Central memory CD8-positive, alpha-beta T cell (primary cell): ENCODE measurements around the gene CSRP1.
A peak's percentile ranks its signal among the peaks of the same experiment; 100 is the strongest.

ENCODE experiments used
- ATAC-seq: fragments of 150-1000 bp; cut with Tn5 transposase; replicated peaks from 2 replicates; pipeline ENCODE4 v1.10.0; 2022; ENCODE audit warnings: mild to moderate bottlenecking, moderate FRiP score, moderate number of reproducible peaks; ENCODE audit not compliant: poor library complexity, severe bottlenecking; ENCODE audit errors: extremely low read depth
- DNase-seq, 2 donors: peaks; one replicate each; pipeline ENCODE4 v3.0.0; 2021; ENCODE audit warnings: low spot score in 2 of 2
- H3K27ac Mint-ChIP-seq: one replicate; pipeline ENCODE4 v1.8.0; 2022; ENCODE audit warnings: low read depth, mild to moderate bottlenecking, moderate library complexity, mixed read lengths
- H3K27me3 Mint-ChIP-seq: one replicate; pipeline ENCODE4 v1.8.0; 2022; ENCODE audit warnings: mixed read lengths
- H3K36me3 Mint-ChIP-seq: one replicate; pipeline ENCODE4 v1.8.0; 2022; ENCODE audit warnings: mild to moderate bottlenecking, moderate library complexity, mixed read lengths; ENCODE audit not compliant: insufficient read depth
- H3K4me1 Mint-ChIP-seq: one replicate; pipeline ENCODE4 v1.8.0; 2022; ENCODE audit warnings: mixed read lengths
- H3K4me3 Mint-ChIP-seq: one replicate; pipeline ENCODE4 v1.8.0; 2022; ENCODE audit warnings: mild to moderate bottlenecking, moderate library complexity, mixed read lengths
- H3K9me3 Mint-ChIP-seq: one replicate; pipeline ENCODE4 v1.8.0; 2022; ENCODE audit warnings: mixed read lengths

Gene CSRP1

DNA sequence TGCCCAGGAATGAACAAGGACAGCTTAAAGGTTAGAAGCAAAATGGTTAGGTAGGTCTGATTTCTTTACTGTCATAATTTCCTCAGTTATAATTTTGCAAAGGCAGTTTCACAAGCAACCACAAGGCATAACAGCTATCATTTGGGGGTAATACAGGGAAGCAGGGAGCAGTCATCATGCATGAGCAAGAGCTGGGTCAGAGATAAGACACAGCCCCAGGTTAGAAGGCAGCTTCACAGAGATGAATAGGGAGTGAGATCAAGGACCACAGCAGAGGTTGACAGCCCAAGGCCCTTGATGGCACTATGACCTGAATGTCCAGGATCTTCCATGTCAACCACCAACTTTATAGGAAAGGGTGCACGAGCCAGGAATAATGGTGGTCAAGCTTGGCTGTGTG lies 9.0 kb upstream of the CSRP1 start:
- Mint-ChIP-seq H3K36me3 (peaks cover 7% of the 10 kb centered on the region), H3K27ac (no peak overlapping the region), H3K4me1 (no peaks in the 10 kb centered on the region), H3K4me3 (no peak overlapping the region), H3K27me3 (no peaks in the 10 kb centered on the region), H3K9me3 (no peaks in the 10 kb centered on the region)
- ATAC-seq = no peak
- DNase-seq = no peak

DNA sequence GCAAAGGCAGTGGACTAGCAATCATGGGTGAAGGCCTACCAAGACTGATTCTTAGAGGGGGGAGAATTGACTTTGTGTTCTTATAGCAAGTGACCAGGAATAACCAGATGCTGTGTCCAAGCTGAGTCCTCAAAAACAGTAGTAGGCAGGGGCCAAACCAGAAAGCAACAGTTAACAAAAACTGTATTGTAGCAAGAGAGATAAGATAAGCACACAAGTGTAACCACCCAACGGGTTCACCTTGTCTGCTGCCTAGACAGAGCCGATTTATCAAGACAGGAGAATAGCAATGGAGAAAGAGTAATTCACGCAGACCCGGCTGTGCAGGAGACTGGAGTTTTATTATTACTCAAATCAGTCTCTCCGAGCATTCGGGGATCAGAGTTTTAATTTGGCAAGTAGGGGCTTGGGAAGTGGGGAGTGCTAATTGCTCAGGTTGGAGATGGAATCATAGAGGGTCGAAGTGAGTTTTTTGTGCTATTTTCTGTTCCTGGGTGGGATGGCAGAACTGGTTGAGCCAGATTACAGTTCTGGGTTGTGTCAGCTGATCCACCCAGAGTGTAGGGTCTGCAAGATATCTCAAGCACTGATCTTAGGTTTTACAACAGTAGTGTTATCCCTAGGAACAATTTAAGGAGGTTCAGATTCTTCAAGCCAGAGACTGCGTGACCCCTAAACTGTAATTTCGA lies 8.3 kb upstream of the CSRP1 start:
- Mint-ChIP-seq H3K4me1 (no peaks in the 10 kb centered on the region), H3K27ac (no peak overlapping the region), H3K9me3 (no peaks in the 10 kb centered on the region), H3K36me3 (peaks cover 5% of the 10 kb centered on the region), H3K4me3 (no peak overlapping the region), H3K27me3 (no peaks in the 10 kb centered on the region)
- ATAC-seq (no peak), DNase-seq (no peak)

DNA sequence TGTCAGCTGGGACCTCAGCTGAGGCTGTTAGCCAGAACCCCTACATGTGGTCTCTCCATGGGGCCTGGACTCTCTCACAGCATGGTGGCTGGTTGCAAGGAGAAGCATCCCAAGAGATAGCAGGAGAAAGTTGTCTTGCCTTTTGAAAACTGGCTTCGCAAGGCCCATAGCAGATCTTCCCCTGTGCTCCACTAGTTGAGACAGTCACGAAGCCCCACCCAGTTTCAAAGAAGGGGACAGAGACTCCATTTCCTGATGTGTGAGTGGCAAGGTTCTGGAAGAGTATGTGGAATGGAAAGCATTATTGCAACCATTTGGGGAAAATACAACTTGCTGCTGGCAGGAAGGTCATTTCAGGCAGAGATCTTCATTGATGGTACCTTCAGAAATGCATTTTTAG lies 7.5 kb upstream of the CSRP1 start:
- H3K27me3 Mint-ChIP-seq = no peaks in the 10 kb centered on the region
- H3K9me3 Mint-ChIP-seq = no peaks in the 10 kb centered on the region
- no peak overlapping the region for H3K27ac Mint-ChIP-seq

DNA sequence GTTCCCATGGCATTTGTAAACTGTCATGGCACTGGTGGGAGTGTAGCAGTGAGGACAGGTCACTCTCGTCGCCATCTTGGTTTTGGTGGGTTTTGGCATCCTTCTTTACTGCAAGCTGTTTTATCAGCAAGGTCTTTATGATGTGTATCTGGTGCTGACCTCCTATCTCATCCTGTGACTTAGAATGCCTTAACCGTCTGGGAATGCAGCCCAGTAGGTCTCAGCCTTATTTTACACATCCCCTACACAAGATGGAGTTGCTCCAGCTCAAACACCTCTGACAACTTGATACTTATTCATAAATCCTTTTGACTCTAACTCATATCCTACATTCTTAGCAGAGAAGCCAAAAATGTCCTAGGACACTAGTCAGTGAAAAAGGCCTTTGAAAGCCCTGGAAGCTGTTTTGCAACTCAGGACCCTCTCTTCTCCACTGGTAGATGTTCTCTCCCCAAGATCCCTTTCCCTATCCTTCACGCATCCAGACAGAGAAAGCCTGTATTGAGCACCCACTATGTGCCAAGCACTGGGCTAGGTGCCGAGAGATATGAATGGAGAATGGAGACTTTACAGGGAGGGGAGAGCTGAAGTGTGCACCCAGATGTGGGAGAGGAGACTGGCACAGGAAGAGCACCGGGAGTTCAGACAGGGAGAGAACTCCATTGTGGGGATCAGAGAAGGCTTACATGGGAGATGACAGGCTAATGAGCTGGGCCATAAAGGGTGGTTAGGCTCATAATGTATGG lies 6.7 kb upstream of the CSRP1 start:
- H3K27ac Mint-ChIP-seq = no peak overlapping the region
- H3K4me1 Mint-ChIP-seq = no peaks in the 10 kb centered on the region
- H3K4me3 Mint-ChIP-seq = no peak overlapping the region
- peaks cover 3% of the 10 kb centered on the region for H3K36me3 Mint-ChIP-seq
- no peaks in the 10 kb centered on the region for H3K9me3 Mint-ChIP-seq
- no peak for DNase-seq
- ATAC-seq = no peak
- no peaks in the 10 kb centered on the region for H3K27me3 Mint-ChIP-seq

More for the DNA sequence above, 7.5 kb upstream of the CSRP1 start:
- ATAC-seq = no peak
- Mint-ChIP-seq H3K4me1 (no peaks in the 10 kb centered on the region), H3K4me3 (no peak overlapping the region), H3K36me3 (peaks cover 3% of the 10 kb centered on the region)
- DNase-seq = no peak

DNA sequence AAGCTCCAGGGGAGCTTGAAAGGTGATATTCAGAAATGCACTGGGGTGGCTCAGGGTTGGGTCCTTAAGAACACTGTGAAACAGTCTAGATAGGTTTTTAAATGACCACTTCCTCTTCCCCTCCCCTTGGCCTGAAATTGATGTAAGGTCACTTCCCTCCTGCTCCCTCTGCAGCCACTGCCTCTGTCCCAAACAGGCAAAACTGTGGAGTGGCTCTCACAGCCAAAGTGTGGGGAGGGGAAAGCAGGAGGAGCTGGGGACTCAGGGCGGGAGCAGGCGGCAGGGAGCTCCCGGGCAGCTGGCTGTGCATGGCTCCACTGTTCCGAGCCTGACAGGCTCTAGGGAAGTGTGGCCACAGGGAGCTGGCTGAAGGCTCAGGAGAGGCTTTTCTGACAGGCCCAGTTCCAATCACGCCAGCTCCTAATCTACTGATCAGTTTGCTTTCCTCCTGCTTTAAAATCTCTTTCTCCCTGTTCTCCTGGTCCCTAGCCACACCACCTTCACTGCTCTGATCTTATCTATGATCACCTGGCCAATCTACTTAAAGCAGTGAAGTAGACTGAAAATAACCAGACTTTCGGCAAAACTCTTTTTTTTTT lies 5.1 kb upstream of the CSRP1 start:
- Mint-ChIP-seq H3K4me1 (peaks cover 7% of the 10 kb centered on the region), H3K36me3 (no peaks in the 10 kb centered on the region), H3K9me3 (no peaks in the 10 kb centered on the region), H3K27ac (no peak overlapping the region), H3K4me3 (no peak overlapping the region), H3K27me3 (no peaks in the 10 kb centered on the region)
- ATAC-seq (no peak), DNase-seq (no peak)

DNA sequence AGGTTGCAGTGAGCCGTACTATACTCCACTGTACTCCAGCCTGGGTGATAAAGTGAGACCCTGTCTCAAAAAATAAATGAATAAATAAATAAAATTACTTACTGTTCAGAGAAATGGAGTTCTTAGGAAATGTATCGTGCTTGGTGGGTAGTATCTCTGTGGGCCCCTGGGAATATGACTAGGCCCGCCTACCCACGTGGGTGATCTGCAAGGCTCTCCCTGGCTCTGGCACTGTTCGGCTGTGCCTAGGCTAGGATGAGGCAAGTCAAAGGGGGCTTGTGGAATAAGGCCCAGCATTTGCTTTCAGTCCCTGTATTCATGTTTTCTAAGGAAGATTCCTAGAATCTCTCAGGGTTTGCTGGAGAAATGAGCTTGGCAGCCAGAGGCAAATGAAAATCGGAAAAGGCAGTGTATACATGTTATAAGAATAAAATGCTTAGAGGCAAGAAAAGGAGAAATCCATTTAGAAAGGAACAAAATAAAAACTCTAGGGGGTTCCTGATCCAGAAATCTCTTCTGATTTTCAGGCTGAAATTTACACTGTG lies 4.5 kb upstream of the CSRP1 start:
- Mint-ChIP-seq H3K27ac (no peak overlapping the region), H3K27me3 (no peaks in the 10 kb centered on the region), H3K36me3 (no peaks in the 10 kb centered on the region), H3K4me3 (no peak overlapping the region), H3K4me1 (peaks cover 9% of the 10 kb centered on the region), H3K9me3 (no peaks in the 10 kb centered on the region)
- DNase-seq (no peak), ATAC-seq (no peak)

DNA sequence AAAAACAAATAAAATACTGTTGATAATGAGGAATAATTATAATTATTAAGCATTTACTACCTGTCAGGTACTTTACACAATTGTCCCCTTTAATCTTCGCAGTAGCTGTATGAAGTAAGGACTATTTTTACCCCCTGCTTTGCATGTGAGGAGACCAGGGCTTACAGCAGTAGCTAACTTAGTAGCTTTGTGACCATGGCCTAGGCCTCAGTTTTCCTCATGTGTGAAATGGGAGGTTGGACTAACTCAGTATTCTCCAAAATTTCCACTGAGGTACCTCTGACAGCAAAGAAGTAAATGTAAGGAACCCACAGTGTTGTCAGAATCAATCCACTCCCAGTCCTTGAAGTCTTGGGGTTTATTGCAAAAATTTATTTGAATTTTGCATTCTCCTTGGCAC lies 3.8 kb upstream of the CSRP1 start:
- DNase-seq (no peak), ATAC-seq (no peak)
- Mint-ChIP-seq H3K9me3 (no peaks in the 10 kb centered on the region), H3K4me3 (no peak overlapping the region), H3K27me3 (no peaks in the 10 kb centered on the region), H3K4me1 (peaks cover 16% of the 10 kb centered on the region), H3K36me3 (no peaks in the 10 kb centered on the region), H3K27ac (no peak overlapping the region)

DNA sequence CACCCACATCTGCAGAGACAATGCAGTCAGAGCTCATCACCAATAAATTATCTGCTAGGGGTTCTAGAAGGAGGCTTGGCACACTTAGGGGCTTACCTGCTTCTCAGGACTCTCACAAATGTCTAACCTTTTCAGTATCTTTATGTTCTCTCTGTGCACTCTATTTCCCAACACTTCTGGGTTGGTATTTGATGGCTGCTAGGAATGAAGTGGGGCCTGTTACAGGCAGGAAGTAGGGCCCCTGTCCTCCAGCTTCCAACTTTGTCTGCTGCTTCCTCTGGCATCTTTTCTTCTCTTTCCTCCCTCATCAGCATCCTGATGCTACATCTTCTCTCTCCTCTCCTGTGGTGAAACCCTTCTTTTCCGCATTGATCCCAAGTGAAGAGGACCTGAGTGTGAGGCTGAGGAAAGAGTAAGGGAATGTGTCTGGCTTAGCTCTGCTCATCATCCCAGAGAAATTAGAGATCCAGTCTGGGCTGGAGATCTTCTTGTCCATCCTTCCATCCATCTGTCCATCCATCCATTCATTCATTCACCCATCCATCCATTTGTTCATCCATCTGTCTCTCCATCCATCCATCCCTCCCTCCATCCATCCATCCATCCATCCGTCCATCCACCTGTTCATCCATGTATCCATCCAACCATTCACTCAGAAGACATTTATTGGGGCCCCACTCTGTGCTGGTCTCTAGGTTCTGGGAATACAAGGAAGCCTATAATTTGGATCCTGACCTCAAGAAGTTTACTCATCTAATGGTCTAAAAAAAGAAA lies 2.9 kb upstream of the CSRP1 start:
- Mint-ChIP-seq H3K4me1 (peaks cover 25% of the 10 kb centered on the region), H3K27me3 (no peaks in the 10 kb centered on the region), H3K4me3 (no peak overlapping the region), H3K36me3 (no peaks in the 10 kb centered on the region), H3K9me3 (no peaks in the 10 kb centered on the region), H3K27ac (no peak overlapping the region)
- ATAC-seq = no peak
- DNase-seq = no peak

DNA sequence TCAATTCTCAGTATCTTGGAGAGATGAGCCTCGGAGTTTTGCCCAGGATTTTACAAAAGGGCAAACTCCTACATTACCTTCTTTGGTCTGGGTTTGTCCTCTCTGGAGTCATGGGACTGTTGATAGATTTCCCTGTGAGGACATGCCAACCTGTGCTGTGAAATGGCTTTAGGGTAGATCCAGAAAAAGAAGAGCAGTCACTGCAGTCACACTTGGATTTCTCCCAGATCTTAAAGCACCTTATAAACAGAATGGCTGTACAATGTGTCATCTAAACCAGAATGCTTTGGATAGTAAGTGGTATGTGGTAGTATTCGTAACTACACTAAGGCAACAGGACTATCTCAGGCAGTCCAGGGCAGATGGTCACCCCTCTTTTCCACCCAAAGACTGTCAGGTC lies 1.9 kb upstream of the CSRP1 start:
- Mint-ChIP-seq H3K27ac (no peak overlapping the region), H3K4me1 (peaks cover 28% of the 10 kb centered on the region), H3K4me3 (no peak overlapping the region), H3K27me3 (no peaks in the 10 kb centered on the region), H3K36me3 (no peaks in the 10 kb centered on the region), H3K9me3 (no peaks in the 10 kb centered on the region)
- ATAC-seq (no peak), DNase-seq (no peak)

DNA sequence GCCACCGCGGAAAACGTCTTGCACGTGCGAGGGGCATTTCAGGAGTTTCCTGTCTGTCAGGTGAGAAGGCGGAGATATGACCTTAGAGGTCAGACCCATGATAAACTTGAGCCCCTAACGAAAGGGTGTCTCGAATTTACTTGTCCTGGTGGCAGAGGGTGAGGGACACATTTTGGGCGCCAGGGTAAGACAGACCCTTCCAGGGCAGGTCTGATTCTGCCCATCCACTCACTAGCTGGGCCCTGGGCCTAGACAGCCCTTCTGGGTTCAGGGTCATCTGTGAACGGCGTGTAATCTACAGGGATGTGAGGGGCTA lies 395 bp upstream of the CSRP1 start:
- Mint-ChIP-seq H3K4me1 (peaks cover 36% of the 10 kb centered on the region), H3K27ac (peak overlapping the region; percentile 83), H3K9me3 (no peaks in the 10 kb centered on the region), H3K4me3 (peak overlapping the region; percentile 84), H3K27me3 (no peaks in the 10 kb centered on the region), H3K36me3 (peaks cover 1% of the 10 kb centered on the region)
- ATAC-seq (peak; percentile 6), DNase-seq (no peak)

DNA sequence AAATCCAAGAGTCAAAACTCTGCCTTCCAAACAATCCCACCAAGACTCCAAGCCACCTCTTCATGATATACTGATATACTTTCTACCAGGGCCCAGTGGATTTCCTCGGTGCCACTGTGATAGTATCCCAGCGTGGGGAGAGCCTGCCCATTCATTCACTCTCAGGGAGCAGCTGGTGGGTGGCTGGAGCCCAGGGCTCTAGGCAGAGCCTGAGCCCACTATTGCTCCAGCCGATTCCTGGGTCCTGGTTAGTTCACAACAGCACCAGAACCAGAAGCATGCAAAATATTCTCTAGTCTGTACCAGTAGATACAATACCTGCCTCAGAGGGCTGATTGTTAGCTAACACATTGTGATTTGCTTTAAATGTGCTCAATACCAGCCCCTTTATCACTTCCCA lies 831 bp downstream of the CSRP1 start:
- H3K27me3 Mint-ChIP-seq = no peaks in the 10 kb centered on the region
- H3K4me1 Mint-ChIP-seq = peaks cover 40% of the 10 kb centered on the region
- H3K27ac Mint-ChIP-seq = peak overlapping the region; percentile 83
- no peak for ATAC-seq
- no peaks in the 10 kb centered on the region for H3K9me3 Mint-ChIP-seq
- DNase-seq = no peak
- peak overlapping the region; percentile 84 for H3K4me3 Mint-ChIP-seq
- H3K36me3 Mint-ChIP-seq = peaks cover 1% of the 10 kb centered on the region

DNA sequence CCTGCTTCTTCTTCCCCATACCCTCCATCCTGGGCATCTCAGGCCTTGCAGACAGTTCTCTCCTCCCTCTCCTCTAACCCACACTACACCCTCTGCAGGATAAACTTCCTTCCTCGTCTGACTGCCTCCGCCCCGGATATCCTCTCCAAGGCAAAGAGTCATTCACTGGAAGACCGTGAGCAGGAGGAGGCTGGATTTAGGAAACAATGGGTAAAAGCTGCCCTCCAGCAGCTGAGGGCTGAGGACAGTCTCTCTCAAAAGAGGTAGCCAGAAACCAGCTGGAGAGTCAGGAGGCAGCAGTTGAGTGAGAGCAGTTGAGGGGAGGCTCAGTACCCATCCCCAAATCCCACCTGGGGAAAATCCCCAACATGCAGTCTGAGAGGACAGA lies 1.4 kb downstream of the CSRP1 start:
- H3K27me3 Mint-ChIP-seq = no peaks in the 10 kb centered on the region
- peak overlapping the region; percentile 84 for H3K4me3 Mint-ChIP-seq
- DNase-seq (no peak), ATAC-seq (no peak)
- no peaks in the 10 kb centered on the region for H3K9me3 Mint-ChIP-seq
- H3K4me1 Mint-ChIP-seq = peaks cover 40% of the 10 kb centered on the region
- H3K27ac Mint-ChIP-seq = no peak overlapping the region
- peaks cover 1% of the 10 kb centered on the region for H3K36me3 Mint-ChIP-seq
